ENCODE data around the gene VAMP5.
A peak's percentile ranks its signal among the peaks of the same experiment; 100 is the strongest.
"Not testable (repeated sequence)": the region's sequence is repeated elsewhere in the genome, so short reads cannot be mapped to it uniquely, and the experiment has no call there.

The VAMP5 gene

GRCh38 chr2:85584354-85584856 lies at the start of gene VAMP5:
Gene VAMP5, plus strand, starts transcription at chr2:85584431. Its CDS starts 60 bp downstream, at chr2:85584491.
- no peak for DNase-seq

GRCh38 chr2:85534881-85535280 lies 49.4 kb upstream of the VAMP5 start:
- DNase-seq: no peak

GRCh38 chr2:85536479-85536878 lies 47.8 kb upstream of the VAMP5 start:
- DNase-seq: no peak

GRCh38 chr2:85537600-85538506 lies 46.4 kb upstream of the VAMP5 start:
- DNase-seq: peak; percentile 54

- peak; percentile 95 for DNase-seq
Observed at GRCh38 chr2:85538507-85539360, 45.5 kb upstream of the VAMP5 start, which contains the start of gene MAT2A. Gene MAT2A, plus strand, starts transcription at chr2:85539168. Its CDS starts 120 bp downstream, at chr2:85539288.

GRCh38 chr2:85539361-85540132 lies 44.7 kb upstream of the VAMP5 start:
- peak; percentile 84 for DNase-seq

GRCh38 chr2:85540133-85540648 lies 44.0 kb upstream of the VAMP5 start:
- peak; percentile 35 for DNase-seq

GRCh38 chr2:85541262-85541661 lies 43.0 kb upstream of the VAMP5 start:
- no peak for DNase-seq

- DNase-seq: no peak
Observed at GRCh38 chr2:85541753-85542457, 42.3 kb upstream of the VAMP5 start.

- no peak for DNase-seq
Observed at GRCh38 chr2:85542777-85543176, 41.5 kb upstream of the VAMP5 start.

- DNase-seq: not testable (repeated sequence)
Observed at GRCh38 chr2:85544254-85544691, 40.0 kb upstream of the VAMP5 start.

- not testable (repeated sequence) for DNase-seq
Observed at GRCh38 chr2:85544915-85545779, 39.1 kb upstream of the VAMP5 start.

- peak; percentile 34 for DNase-seq
Observed at GRCh38 chr2:85545780-85546240, 38.4 kb upstream of the VAMP5 start.

- no peak for DNase-seq
Observed at GRCh38 chr2:85547089-85547858, 37.0 kb upstream of the VAMP5 start.

- no peak for DNase-seq
Observed at GRCh38 chr2:85547859-85548607, 36.2 kb upstream of the VAMP5 start.

- DNase-seq: no peak
Observed at GRCh38 chr2:85548608-85548900, 35.7 kb upstream of the VAMP5 start.

- no peak for DNase-seq
Observed at GRCh38 chr2:85549095-85549494, 35.1 kb upstream of the VAMP5 start.

- DNase-seq: no peak
Observed at GRCh38 chr2:85549826-85550225, 34.4 kb upstream of the VAMP5 start.

GRCh38 chr2:85550486-85550885 lies 33.7 kb upstream of the VAMP5 start:
- DNase-seq: no peak
